GM12878 (cell line): ENCODE data around the gene BEX1. TPM values are rescaled to one million over a fixed set of nuclear protein-coding genes. Genes with fewer than 3 reads are reported as not detected.
"Not testable (repeated sequence)": the region's sequence is repeated elsewhere in the genome, so short reads cannot be mapped to it uniquely, and the experiment has no call there.

Experiments used
- ATAC-seq: fragments of 200-7000 bp; cut with Tn5 transposase; 3 replicates; pipeline ENCODE4 v1.9.1; 2020; ENCODE audit warnings: mild to moderate bottlenecking, moderate library complexity
- BruUV-seq: library from RNA; stranded (reverse); fragments of 400-500 nt; replicated peaks from 2 replicates; lab custom pipeline; 2021; lab: Mats Ljungman, UMichigan
- CTCF ChIA-PET: fragments of 300-600 bp; sonication (Branson Sonifier 250); formaldehyde crosslinking; extraction: SDS; loops from one replicate; lab custom pipeline; 2021; ENCODE audit warnings: inconsistent platforms; lab: Yijun Ruan, JAX
- POLR2A ChIA-PET: fragments of 350-600 bp; formaldehyde crosslinking; extraction: SDS; loops from one replicate; lab custom pipeline; 2021; ENCODE audit warnings: inconsistent platforms; lab: Charles Lee
- RAD21 ChIA-PET: fragments of 300-600 bp; sonication (Branson Sonifier 250); formaldehyde crosslinking; loops from one replicate; lab custom pipeline; 2023; ENCODE audit warnings: antibody characterized with exemption; ENCODE audit not compliant: unreplicated experiment; lab: Charles Lee
- SMC1A ChIA-PET: fragments of 300-600 bp; sonication (Branson Sonifier 250); formaldehyde crosslinking; loops from one replicate; lab custom pipeline; 2023; ENCODE audit not compliant: unreplicated experiment, uncharacterized antibody; lab: Charles Lee
- DNase-seq: peaks from one replicate; pipeline ENCODE4 v3.0.0-alpha.2; 2011; ENCODE audit warnings: low read depth, low spot score
- FAIRE-seq: peaks from 3 replicates; lab custom pipeline; 2011; peaks lifted over from hg19 to GRCh38; lab: Jason Lieb, UNC
- H2AFZ ChIP-seq: 2 replicates; pipeline ENCODE4 v1.6.0; 2011; ENCODE audit warnings: low read depth, low read length, control low read depth; ENCODE audit not compliant: control insufficient read depth
- H3K27ac ChIP-seq: 2 replicates; pipeline ENCODE4 v1.5.1; 2011; ENCODE audit warnings: control low read depth; ENCODE audit not compliant: control insufficient read depth, insufficient read depth
- H3K27me3 ChIP-seq, 2 experiments: replicated peaks in 1 of 2; 2 replicates each; pipeline versions ENCODE4 v1.6.0 to v1.6.1; 2011; ENCODE audit warnings: low read length in 1 of 2; ENCODE audit not compliant: control insufficient read depth in 2 of 2, insufficient read depth in 2 of 2
- H3K36me3 ChIP-seq, 2 experiments: 2 replicates each; pipeline ENCODE4 v1.5.1; 2011; ENCODE audit warnings: low read length in 1 of 2; ENCODE audit not compliant: control insufficient read depth in 2 of 2, insufficient read depth in 2 of 2
- H3K4me1 ChIP-seq: 2 replicates; pipeline ENCODE4 v1.6.1; 2011; ENCODE audit warnings: mild to moderate bottlenecking, low read length, moderate library complexity, mixed read lengths; ENCODE audit not compliant: control insufficient read depth, insufficient read depth
- H3K4me2 ChIP-seq: 2 replicates; pipeline ENCODE4 v1.6.0; 2011; ENCODE audit warnings: control low read depth; ENCODE audit not compliant: control insufficient read depth, insufficient read depth
- H3K4me3 ChIP-seq: fragments of 200-600 bp; sonication (generic); 2 replicates; pipeline ENCODE4 v1.5.1; 2016
- H3K79me2 ChIP-seq: 2 replicates; pipeline ENCODE4 v1.6.0; 2011; ENCODE audit warnings: low read length; ENCODE audit not compliant: control insufficient read depth, insufficient read depth
- H3K9ac ChIP-seq: 2 replicates; pipeline ENCODE4 v1.8.0; 2011; ENCODE audit warnings: low read length, control low read depth, mixed read lengths; ENCODE audit not compliant: control insufficient read depth, insufficient read depth
- H3K9me3 ChIP-seq: replicated peaks from 3 replicates; pipeline ENCODE4 v1.5.1; 2011; ENCODE audit warnings: mild to moderate bottlenecking, low read length; ENCODE audit not compliant: control insufficient read depth, insufficient read depth
- H4K20me1 ChIP-seq: 2 replicates; pipeline ENCODE4 v1.6.0; 2011; ENCODE audit not compliant: control insufficient read depth, insufficient read depth
- MYC ChIP-seq: IDR thresholded peaks from 2 replicates; pipeline ENCODE4 v1.6.1; 2011; ENCODE audit warnings: mild to moderate bottlenecking, low read length, moderate library complexity, inconsistent platforms; ENCODE audit not compliant: insufficient read depth, insufficient replicate concordance, insufficient read length, severe bottlenecking
- RAD51 ChIP-seq: fragments of 450-650 bp; IDR thresholded peaks from 2 replicates; pipeline ENCODE4 v1.6.1; 2016; ENCODE audit warnings: moderate library complexity, mild to moderate bottlenecking, inconsistent platforms
- WGBS: methylation state at CpG from one replicate; pipeline ENCODE4 v1.1.6; 2016; ENCODE audit warnings: low lambda C conversion rate; ENCODE audit not compliant: insufficient replicate concordance, insufficient coverage; ENCODE audit errors: missing lambda C conversion rate; 5-methylcytosine and 5-hydroxymethylcytosine counted together
- in situ Hi-C: fragments of 300-500 bp; cut with MboI; formaldehyde crosslinking; loops from 9 replicates; pipeline ENCODE4 v1.14.3; 2018; ENCODE audit warnings: mixed read lengths
- intact Hi-C: fragments of 100-400 bp; cut with micrococcal nuclease; formaldehyde crosslinking; loops from one replicate; pipeline ENCODE4 v1.14.2; 2022; ENCODE audit not compliant: unreplicated experiment
- polyA plus RNA-seq, 11 experiments: library from polyadenylated mRNA; depleted of rRNA in 4 of 11; unstranded in 6 of 11; stranded (reverse) in 5 of 11; fragments of >200 nt; fragmentation: Nextera tagmentation in 4 of 11; fragmentation: Illumina TruSeq in 1 of 11; extraction: Ambion mirVana in 4 of 11; extraction: Trizol in 1 of 11; gene quantifications; 1 replicate in 1 of 11; 2 replicates in 10 of 11; pipeline versions ENCODE4 v1.2.1 to v1.2.3, GENCODE V29; 2011 to 2016; ENCODE audit warnings: inconsistent platforms in 2 of 11, missing spikeins in 2 of 11, low read depth in 1 of 11
- total RNA-seq, 4 experiments: library from RNA; depleted of rRNA in 3 of 4; stranded (reverse); fragments of >200 nt in 3 of 4; fragmentation: Illumina TruSeq in 1 of 4; extraction: Trizol in 1 of 4; gene quantifications; 2 replicates each; pipeline versions ENCODE4 v1.2.1 to v1.2.3, GENCODE V29; 2013 to 2021
- TF ChIP-seq, protein P1 (sequence below): fragments of 450-650 bp; IDR thresholded peaks from 2 replicates; pipeline ENCODE4 v1.6.1; 2017; ENCODE audit warnings: mild to moderate bottlenecking, low read depth, inconsistent platforms; ENCODE audit not compliant: poor library complexity, severe bottlenecking
- TF ChIP-seq, protein P2 (sequence below): IDR thresholded peaks from 2 replicates; pipeline ENCODE4 v1.6.1; 2012; ENCODE audit warnings: low read depth, low read length, improper control_type of control experiment

Gene BEX1
- total and polyA plus RNA-seq, 10 of the 15 experiments (the other 5 are each of a cell fraction or from before 2014, with no cell fraction given), result 0.19 to 3.8 TPM; not detected in 8

DNA sequence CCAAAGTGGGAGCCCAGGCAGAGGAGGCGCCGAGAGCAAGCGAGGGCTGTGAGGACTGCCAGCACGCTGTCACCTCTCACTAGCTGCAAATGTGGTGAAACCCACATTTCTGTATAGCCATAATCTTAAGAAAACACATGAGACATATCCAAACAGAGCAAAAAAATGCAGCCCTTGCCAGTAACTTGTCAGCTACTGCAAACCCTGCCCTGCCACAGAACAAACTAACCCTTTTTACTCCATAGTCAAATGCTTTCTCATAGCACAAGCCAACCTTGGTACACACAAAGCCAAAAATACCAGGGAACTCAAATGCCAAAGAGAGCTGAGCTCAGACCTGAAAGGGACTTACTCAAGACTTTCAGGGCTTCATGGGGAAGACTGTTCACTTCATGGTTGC lies 43.9 kb upstream of the BEX1 start:
- no peaks in the 10 kb centered on the region for H4K20me1 ChIP-seq
- H3K9ac ChIP-seq, result no peak overlapping the region
- no peak overlapping the region for H3K27ac ChIP-seq
- WGBS, result 33% methylated on average over 4 of the region's 4 CpGs
- no peaks in the 10 kb centered on the region for H3K36me3 ChIP-seq
- ChIA-PET CTCF (no interaction called here), SMC1A (no interaction called here), RAD21 (no interaction called here), POLR2A (no interaction called here)
- H3K4me3 ChIP-seq, result no peak overlapping the region
- in situ Hi-C loops (no loop called here), intact Hi-C loops (no loop called here)
- H3K9me3 ChIP-seq, result no peaks in the 10 kb centered on the region; the same call in 2 of the 3 replicates
- ATAC-seq, result no peak
- no peaks in the 10 kb centered on the region for H3K27me3 ChIP-seq
- H3K79me2 ChIP-seq, result no peaks in the 10 kb centered on the region
- H3K4me2 ChIP-seq, result no peak overlapping the region
- TF ChIP-seq MYC, result no peak
- TF ChIP-seq RAD51, result no peak
- TF ChIP-seq, protein P1, sequence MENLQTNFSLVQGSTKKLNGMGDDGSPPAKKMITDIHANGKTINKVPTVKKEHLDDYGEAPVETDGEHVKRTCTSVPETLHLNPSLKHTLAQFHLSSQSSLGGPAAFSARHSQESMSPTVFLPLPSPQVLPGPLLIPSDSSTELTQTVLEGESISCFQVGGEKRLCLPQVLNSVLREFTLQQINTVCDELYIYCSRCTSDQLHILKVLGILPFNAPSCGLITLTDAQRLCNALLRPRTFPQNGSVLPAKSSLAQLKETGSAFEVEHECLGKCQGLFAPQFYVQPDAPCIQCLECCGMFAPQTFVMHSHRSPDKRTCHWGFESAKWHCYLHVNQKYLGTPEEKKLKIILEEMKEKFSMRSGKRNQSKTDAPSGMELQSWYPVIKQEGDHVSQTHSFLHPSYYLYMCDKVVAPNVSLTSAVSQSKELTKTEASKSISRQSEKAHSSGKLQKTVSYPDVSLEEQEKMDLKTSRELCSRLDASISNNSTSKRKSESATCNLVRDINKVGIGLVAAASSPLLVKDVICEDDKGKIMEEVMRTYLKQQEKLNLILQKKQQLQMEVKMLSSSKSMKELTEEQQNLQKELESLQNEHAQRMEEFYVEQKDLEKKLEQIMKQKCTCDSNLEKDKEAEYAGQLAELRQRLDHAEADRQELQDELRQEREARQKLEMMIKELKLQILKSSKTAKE, result no peak
- TF ChIP-seq, protein P2, sequence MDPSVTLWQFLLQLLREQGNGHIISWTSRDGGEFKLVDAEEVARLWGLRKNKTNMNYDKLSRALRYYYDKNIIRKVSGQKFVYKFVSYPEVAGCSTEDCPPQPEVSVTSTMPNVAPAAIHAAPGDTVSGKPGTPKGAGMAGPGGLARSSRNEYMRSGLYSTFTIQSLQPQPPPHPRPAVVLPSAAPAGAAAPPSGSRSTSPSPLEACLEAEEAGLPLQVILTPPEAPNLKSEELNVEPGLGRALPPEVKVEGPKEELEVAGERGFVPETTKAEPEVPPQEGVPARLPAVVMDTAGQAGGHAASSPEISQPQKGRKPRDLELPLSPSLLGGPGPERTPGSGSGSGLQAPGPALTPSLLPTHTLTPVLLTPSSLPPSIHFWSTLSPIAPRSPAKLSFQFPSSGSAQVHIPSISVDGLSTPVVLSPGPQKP, result no peak
- no TSS peak for BruUV-seq
- FAIRE-seq, result no peak
- H2AFZ ChIP-seq, result no peak overlapping the region
- no peak for DNase-seq
- H3K4me1 ChIP-seq, result no peaks in the 10 kb centered on the region

DNA sequence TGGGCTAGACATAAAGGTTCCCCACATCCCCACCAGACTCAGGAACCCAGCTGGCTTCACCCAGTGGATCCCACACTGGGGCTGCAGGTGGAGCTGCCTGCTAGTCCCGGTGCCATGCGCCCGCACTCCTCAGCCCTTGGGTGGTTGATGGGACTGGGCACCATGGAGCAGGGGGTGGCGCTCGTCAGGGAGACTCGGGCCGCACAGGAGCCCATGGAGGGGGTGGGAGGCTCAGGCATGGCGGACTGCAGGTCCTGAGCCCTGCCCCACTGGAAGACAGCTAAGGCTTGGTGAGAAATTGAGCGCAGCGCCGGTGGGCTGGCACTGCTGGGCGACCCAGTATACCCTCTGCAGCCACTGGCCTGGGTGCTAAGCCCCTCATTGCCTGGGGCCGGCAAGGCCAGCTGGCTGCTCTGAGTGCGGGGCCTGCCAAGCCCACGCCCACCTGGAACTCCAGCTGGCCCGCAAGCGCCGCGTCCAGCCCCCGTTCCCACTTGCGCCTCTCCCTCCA lies 43.3 kb upstream of the BEX1 start:
- H3K4me1 ChIP-seq, BruUV-seq, H3K4me3 ChIP-seq, H3K9me3 ChIP-seq, ATAC-seq, H2AFZ ChIP-seq, SMC1A ChIA-PET, H3K27ac ChIP-seq, H3K9ac ChIP-seq, POLR2A ChIA-PET, intact Hi-C loops, H3K79me2 ChIP-seq, H3K27me3 ChIP-seq, FAIRE-seq, H3K4me2 ChIP-seq, RAD21 ChIA-PET, DNase-seq, CTCF ChIA-PET, H4K20me1 ChIP-seq, in situ Hi-C loops, H3K36me3 ChIP-seq: not testable (repeated sequence)
- 67% methylated on average over 13 of the region's 21 CpGs for WGBS

DNA sequence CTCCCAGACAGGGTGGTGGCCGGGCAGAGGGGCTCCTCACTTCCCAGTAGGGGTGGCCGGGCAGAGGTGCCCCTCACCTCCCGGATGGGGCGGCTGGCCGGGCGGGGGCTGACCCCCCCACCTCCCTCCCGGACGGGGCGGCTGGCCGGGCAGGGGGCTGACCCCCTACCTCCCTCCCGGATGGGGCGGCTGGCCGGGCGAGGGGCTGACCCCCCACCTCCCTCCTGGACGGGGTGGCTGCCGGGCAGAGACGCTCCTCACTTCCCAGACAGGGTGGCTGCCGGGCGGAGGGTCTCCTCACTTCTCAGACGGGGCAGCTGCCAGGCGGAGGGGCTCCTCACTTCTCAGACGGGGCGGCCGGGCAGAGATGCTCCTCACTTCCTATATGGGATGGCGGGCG lies 40.4 kb upstream of the BEX1 start:
- H3K9ac ChIP-seq, RAD21 ChIA-PET, H3K36me3 ChIP-seq, SMC1A ChIA-PET, H3K79me2 ChIP-seq, H3K4me3 ChIP-seq, CTCF ChIA-PET, H3K4me1 ChIP-seq, H3K9me3 ChIP-seq, H3K27ac ChIP-seq, in situ Hi-C loops, H4K20me1 ChIP-seq, H3K4me2 ChIP-seq, DNase-seq, POLR2A ChIA-PET, H2AFZ ChIP-seq, ATAC-seq, intact Hi-C loops, H3K27me3 ChIP-seq, BruUV-seq, FAIRE-seq: not testable (repeated sequence)
- 93% methylated on average over 5 of the region's 26 CpGs for WGBS
